WI38 (cell line): ENCODE results near the gene TBL3.
A peak's percentile ranks its signal among the peaks of the same experiment; 100 is the strongest.

Experiments
- H3K4me3 ChIP-seq: 2 replicates; pipeline ENCODE4 v1.5.1; 2011; ENCODE audit warnings: low read depth, mild to moderate bottlenecking, control low read depth, low read length
- TF ChIP-seq, protein P1 (sequence below): IDR thresholded peaks from 2 replicates; pipeline ENCODE4 v1.5.1; 2012; ENCODE audit warnings: low read depth, mild to moderate bottlenecking, control low read depth, low read length

TBL3 gene

DNA sequence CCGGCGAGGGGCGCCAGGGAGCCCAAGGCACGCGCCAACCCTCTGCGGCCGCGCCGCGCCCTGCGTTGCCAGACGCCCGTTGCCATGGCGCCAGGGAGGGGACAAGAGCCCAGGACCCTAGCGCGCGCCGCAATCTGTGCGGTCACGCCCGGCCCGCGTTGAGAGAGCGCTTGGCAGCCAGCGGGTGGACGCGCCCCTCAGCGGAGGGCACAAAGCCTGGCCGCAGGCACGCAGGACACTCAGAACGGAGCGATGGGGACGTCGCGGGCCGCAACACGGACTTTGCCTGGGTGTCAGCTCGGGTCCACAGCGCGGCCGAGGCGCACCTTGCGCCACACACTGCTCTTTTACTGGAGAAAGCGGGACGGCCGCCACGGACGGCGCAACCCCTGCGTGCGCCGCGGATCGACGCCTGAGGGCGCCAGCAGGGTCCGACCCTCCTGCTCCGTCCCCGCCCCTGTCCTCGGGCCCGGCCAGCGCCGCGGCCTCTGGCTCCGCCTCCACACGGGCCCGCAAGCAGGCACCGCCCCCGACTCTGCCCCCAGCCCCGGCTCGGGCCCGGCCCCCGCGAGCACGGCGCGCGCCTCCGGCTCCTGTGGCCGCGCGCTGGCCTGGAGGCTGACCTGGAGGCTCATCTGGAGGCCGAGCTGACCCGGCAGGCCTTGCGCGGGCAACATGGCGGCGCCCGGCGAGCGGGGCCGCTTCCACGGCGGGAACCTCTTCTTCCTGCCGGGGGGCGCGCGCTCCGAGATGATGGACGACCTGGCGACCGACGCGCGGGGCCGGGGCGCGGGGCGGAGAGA lies 11.9 kb downstream of the TBL3 start, which contains the start of gene GFER:
Gene GFER (plus strand): TSS at position 650 of the 803 bp plus-strand sequence. CDS start 26 bp downstream, at position 676.
- H3K4me3 ChIP-seq: peak within 1 kb of the TSS; percentile 74
- TF ChIP-seq, protein P1, sequence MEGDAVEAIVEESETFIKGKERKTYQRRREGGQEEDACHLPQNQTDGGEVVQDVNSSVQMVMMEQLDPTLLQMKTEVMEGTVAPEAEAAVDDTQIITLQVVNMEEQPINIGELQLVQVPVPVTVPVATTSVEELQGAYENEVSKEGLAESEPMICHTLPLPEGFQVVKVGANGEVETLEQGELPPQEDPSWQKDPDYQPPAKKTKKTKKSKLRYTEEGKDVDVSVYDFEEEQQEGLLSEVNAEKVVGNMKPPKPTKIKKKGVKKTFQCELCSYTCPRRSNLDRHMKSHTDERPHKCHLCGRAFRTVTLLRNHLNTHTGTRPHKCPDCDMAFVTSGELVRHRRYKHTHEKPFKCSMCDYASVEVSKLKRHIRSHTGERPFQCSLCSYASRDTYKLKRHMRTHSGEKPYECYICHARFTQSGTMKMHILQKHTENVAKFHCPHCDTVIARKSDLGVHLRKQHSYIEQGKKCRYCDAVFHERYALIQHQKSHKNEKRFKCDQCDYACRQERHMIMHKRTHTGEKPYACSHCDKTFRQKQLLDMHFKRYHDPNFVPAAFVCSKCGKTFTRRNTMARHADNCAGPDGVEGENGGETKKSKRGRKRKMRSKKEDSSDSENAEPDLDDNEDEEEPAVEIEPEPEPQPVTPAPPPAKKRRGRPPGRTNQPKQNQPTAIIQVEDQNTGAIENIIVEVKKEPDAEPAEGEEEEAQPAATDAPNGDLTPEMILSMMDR: peak; percentile 27; the same call in 1 of the 2 replicates

DNA sequence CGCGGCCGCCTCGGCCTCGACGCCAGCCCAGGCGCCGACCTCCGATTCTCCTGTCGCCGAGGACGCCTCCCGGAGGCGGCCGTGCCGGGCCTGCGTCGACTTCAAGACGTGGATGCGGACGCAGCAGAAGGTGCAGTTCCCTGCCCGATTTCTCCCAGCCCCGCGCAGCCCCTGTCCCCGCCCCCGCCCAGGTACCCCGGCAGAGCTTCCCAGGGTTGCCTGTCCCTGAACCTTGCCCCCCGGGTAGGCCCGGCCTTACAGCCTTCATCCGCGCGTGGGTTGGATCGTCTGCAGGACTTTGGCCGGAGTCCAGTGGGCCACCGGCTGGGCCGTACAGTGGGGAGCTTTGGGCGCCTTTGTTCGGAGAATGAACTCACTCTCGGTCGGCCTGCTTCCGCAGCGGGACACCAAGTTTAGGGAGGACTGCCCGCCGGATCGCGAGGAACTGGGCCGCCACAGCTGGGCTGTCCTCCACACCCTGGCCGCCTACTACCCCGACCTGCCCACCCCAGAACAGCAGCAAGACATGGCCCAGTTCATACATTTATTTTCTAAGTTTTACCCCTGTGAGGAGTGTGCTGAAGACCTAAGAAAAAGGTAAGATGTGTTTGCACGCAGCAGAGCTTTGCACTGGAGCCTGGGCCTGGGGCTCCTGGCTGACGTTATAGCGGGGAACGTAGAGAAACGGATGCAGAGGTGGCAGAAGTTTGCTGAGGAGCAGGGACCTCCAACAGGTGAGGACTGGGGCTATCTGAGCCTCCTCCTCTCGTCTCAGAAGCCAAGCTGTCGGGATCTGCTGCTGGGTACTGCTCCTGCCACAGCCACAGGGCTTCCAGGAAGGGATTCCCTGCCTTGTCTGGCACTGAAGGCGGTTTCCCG lies 12.7 kb downstream of the TBL3 start:
- TF ChIP-seq, protein P1: no peak
- H3K4me3 ChIP-seq: peak overlapping the region; percentile 74

DNA sequence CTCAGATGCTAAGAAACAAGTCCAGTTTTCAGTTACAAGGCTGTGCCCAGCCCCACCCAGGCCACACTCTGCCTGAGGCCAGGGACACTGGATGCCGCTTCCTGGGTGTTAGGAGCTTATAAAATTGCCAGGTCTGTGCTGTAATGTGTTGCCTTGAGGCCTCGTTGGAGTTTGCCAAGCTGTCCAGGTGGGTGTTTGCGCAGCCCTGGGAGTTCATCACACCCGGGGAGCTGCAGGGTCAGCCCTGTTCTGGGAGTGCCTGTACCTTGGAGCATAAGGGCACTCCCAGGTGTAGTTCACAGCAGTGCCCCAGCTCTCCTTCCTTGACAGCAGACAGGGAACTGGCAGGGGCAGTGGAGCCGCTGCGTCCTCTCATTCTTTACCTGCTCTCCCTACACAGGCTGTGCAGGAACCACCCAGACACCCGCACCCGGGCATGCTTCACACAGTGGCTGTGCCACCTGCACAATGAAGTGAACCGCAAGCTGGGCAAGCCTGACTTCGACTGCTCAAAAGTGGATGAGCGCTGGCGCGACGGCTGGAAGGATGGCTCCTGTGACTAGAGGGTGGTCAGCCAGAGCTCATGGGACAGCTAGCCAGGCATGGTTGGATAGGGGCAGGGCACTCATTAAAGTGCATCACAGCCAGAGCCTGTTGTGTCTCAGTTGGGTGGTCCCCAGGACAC lies 13.8 kb downstream of the TBL3 start:
- TF ChIP-seq, protein P1: no peak
- H3K4me3 ChIP-seq: no peak overlapping the region

DNA sequence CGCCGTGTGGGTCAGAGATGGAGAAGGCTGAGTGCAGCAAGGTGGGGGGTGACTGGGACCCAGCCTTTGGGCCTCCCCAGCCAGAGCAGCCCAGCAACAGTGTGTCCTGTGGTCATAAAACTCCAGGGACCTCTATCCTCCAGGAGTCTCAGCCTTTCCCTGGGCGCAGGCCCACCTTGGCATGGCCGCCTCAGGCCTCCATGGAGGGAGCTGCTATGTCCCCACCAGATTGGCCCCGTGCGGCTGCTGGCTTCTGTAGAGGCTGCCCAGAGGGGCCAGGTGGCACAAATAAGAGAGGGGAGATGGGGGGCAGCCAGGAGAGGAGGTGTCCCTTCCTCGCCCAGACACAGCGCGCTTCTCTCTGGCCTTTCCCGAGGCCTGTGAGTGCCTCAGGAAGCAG lies 15.3 kb downstream of the TBL3 start:
- H3K4me3 ChIP-seq: no peak overlapping the region
- TF ChIP-seq, protein P1: no peak

DNA sequence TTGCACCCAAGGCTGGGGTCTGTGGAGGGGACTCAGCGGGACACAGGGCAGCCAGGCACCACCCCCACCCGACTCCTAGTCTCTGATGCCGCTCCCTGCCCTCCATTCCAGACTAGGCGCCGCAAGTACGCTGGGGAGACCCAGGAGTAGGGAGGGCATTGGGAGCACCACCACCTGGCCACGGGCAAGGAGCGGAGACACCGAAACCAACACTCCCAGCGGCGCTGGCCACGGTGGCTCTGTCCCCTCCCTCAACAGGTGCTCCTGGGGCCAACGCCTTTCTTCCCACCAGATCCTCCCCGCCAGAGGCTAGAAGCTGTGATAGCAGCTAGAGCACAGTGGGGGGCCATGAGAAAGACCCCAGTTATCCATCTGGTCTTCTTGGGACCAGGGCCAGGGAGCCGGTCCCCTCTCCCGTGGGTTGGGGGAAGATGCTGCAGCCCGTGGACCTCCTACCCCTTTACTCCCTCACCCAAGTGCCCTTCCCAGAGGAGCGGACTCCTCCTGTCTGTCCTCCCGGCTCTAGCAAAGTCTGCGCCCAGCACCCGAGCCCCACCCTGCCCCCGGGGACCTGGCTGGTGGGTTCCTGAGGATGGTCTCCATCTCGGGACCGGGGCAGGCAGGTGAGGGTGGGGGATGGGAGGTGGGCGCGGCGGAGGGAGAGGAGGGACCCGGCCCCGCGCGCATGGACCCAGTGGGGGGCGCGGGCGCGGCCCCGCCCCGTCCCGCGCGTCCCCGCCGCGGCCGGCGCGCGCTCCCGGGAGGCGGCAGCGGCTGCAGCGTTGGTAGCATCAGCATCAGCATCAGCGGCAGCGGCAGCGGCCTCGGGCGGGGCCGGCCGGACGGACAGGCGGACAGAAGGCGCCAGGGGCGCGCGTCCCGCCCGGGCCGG lies 17.6 kb downstream of the TBL3 start, which contains the start of gene SYNGR3:
Gene SYNGR3 (plus strand): TSS at position 762 of the 892 bp plus-strand sequence. CDS start 133 bp downstream, outside the sequence.
- TF ChIP-seq, protein P1: no peak
- peak within 1 kb of the TSS; percentile 17 for H3K4me3 ChIP-seq

DNA sequence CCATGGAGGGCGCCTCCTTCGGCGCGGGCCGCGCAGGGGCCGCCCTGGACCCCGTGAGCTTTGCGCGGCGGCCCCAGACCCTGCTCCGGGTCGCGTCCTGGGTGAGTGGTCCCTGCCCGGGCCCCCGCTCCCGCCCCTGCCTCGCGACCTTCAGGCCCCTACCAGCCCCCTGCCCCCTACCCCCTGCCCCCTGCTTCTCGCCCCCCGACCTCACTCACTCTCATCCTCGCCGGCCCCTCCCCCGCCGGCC lies 18.2 kb downstream of the TBL3 start:
- TF ChIP-seq, protein P1: no peak
- H3K4me3 ChIP-seq: peak overlapping the region; percentile 10; the same call in 1 of the 2 replicates
